Glomerular visceral epithelial cell (primary cell): ENCODE results near the gene GNAO1.

ENCODE experiments used
- DNase-seq: peaks from one replicate; pipeline ENCODE4 v3.0.0-alpha.2; 2016; ENCODE audit errors: extremely low spot score

GNAO1 gene

GRCh38 chr16:56238188-56238587 is 46.9 kb downstream of the GNAO1 start:
- DNase-seq = no peak

GRCh38 chr16:56241596-56241995 is 50.3 kb downstream of the GNAO1 start:
- no peak for DNase-seq

GRCh38 chr16:56242740-56243139 is 51.5 kb downstream of the GNAO1 start:
- DNase-seq = no peak

- DNase-seq = no peak
These were observed 53.3 kb downstream of the GNAO1 start for GRCh38 chr16:56244612-56245011.

- peak; percentile 7 for DNase-seq
These were observed 53.9 kb downstream of the GNAO1 start for GRCh38 chr16:56245197-56245596.

- peak; percentile 73 for DNase-seq
These were observed 54.9 kb downstream of the GNAO1 start for GRCh38 chr16:56246051-56246817.

GRCh38 chr16:56247018-56247417 is 55.7 kb downstream of the GNAO1 start:
- DNase-seq = no peak

GRCh38 chr16:56247808-56248207 is 56.5 kb downstream of the GNAO1 start:
- no peak for DNase-seq

- DNase-seq = no peak
These were observed 61.5 kb downstream of the GNAO1 start for GRCh38 chr16:56252835-56253234.

GRCh38 chr16:56255904-56256303 is 64.6 kb downstream of the GNAO1 start:
- no peak for DNase-seq

- no peak for DNase-seq
These were observed 66.0 kb downstream of the GNAO1 start for GRCh38 chr16:56257239-56257638.

- no peak for DNase-seq
These were observed 66.5 kb downstream of the GNAO1 start for GRCh38 chr16:56257666-56258342.

- DNase-seq = no peak
These were observed 67.5 kb downstream of the GNAO1 start for GRCh38 chr16:56258508-56259424.

GRCh38 chr16:56259425-56259779 is 68.1 kb downstream of the GNAO1 start:
- DNase-seq = no peak

GRCh38 chr16:56260378-56261160 is 69.3 kb downstream of the GNAO1 start:
- DNase-seq = no peak

GRCh38 chr16:56261656-56262055 is 70.4 kb downstream of the GNAO1 start:
- no peak for DNase-seq

GRCh38 chr16:56262148-56262547 is 70.9 kb downstream of the GNAO1 start:
- no peak for DNase-seq

- no peak for DNase-seq
These were observed 71.4 kb downstream of the GNAO1 start for GRCh38 chr16:56262551-56263245.

- DNase-seq = no peak
These were observed 72.7 kb downstream of the GNAO1 start for GRCh38 chr16:56263711-56264608.

- no peak for DNase-seq
These were observed 73.3 kb downstream of the GNAO1 start for GRCh38 chr16:56264609-56264972.
